ENCODE measurements around the gene GPRC5D. TPM values are rescaled to one million over a fixed set of nuclear protein-coding genes. Genes with fewer than 3 reads are reported as not detected.

GPRC5D gene
- total RNA-seq, 2 donors from 2014 or later = not detected

DNA sequence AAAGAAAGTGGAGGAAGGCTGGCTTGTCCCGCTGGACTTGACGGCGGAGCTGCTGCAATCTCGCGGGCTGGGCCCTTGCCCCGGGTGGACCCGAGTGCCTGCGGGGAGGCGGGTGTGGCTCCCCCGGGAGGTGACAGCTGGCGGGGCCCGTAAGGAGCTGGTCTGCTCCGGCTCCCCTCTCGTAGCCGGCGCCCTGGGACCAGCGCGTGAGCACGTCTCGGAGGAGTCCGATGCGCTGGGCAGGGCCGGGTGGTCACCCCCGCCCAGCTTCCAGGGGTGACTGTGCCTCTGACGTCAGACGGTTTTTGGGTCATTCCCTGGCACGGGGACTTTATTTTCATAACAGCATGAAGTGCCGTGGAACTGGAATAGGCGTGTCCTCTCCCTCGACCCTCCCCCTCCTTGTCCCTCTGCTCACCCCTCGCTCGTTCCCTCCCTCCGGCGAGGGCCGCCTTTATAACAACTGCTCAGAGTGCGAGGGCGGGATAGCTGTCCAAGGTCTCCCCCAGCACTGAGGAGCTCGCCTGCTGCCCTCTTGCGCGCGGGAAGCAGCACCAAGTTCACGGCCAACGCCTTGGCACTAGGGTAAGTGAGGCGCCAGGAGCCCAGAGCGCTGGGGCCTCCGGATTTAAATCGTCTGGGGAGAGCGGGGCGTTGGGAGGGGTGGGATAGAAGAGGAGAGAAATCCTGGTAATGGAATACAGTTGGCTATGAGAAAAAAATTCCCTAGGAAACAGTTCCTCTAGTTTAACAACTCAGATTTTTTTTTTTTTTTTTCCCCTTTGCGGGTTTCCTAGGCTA, 60.7 kb downstream of the GPRC5D start, which contains the start of gene GPRC5A:
Gene GPRC5A, plus strand, starts transcription at position 483 of the 801 bp plus-strand sequence. CDS start 16,688 bp downstream, outside the sequence.
- Histone ChIP-seq H3K27ac (ENCODE audit: low read depth, low read length) (no peak within 1 kb of the TSS), H3K4me3 (ENCODE audit: low read length) (peak within 1 kb of the TSS; percentile 81), H3K27me3 (ENCODE audit: control insufficient read depth, insufficient read depth, low read length, poor library complexity, severe bottlenecking) (peaks cover 63% of the 10 kb centered on the region), H3K4me1 (ENCODE audit: control insufficient read depth, insufficient read depth, low read length) (no peaks in the 10 kb centered on the region), H3K9ac (ENCODE audit: extremely low read depth, low read length, poor library complexity, severe bottlenecking) (no peak within 1 kb of the TSS), H3K36me3 (ENCODE audit: control insufficient read depth, insufficient read depth, low read length) (no peaks in the 10 kb centered on the region), H3K9me3 (ENCODE audit: control insufficient read depth, low read length) (no peaks in the 10 kb centered on the region)
- WGBS, 2 experiments (ENCODE audit: insufficient coverage in 1 of 2, insufficient read length in 1 of 2) = 1 to 3% methylated on average over 23 to 50 of the region's 50 CpGs
- H3K27ac Mint-ChIP-seq = no peak within 1 kb of the TSS
- TF ChIP-seq, protein P1, sequence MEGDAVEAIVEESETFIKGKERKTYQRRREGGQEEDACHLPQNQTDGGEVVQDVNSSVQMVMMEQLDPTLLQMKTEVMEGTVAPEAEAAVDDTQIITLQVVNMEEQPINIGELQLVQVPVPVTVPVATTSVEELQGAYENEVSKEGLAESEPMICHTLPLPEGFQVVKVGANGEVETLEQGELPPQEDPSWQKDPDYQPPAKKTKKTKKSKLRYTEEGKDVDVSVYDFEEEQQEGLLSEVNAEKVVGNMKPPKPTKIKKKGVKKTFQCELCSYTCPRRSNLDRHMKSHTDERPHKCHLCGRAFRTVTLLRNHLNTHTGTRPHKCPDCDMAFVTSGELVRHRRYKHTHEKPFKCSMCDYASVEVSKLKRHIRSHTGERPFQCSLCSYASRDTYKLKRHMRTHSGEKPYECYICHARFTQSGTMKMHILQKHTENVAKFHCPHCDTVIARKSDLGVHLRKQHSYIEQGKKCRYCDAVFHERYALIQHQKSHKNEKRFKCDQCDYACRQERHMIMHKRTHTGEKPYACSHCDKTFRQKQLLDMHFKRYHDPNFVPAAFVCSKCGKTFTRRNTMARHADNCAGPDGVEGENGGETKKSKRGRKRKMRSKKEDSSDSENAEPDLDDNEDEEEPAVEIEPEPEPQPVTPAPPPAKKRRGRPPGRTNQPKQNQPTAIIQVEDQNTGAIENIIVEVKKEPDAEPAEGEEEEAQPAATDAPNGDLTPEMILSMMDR (conservative IDR thresholded peaks at IDR 0.05) = no peak
- peaks cover 75% of the 10 kb centered on the region for H3K27me3 Mint-ChIP-seq (ENCODE audit: insufficient read depth)
- DNase-seq = peak; percentile 86
- H3K36me3 Mint-ChIP-seq (ENCODE audit: low read depth) = no peaks in the 10 kb centered on the region
- no peaks in the 10 kb centered on the region for H3K9me3 Mint-ChIP-seq
- peaks cover 31% of the 10 kb centered on the region for H3K4me1 Mint-ChIP-seq
- H3K4me3 Mint-ChIP-seq = peak within 1 kb of the TSS; percentile 63

Other genes starting within 250 kb of the GPRC5D start
- 10 to 100 TPM; 40.1 to 63.9 TPM for gene CDKN1B, start 234.8 kb downstream of the GPRC5D start, total RNA-seq
- 1 to 10 TPM; 1.8 to 3.2 TPM for gene APOLD1, start 166.5 kb downstream of the GPRC5D start, total RNA-seq
- 100 to 1,000 TPM in 1 of 2 donors, 10 to 100 TPM in 1; 92.3 to 154 TPM for gene DDX47, start 138.8 kb downstream of the GPRC5D start, total RNA-seq
- gene GPRC5A, start 60.6 kb downstream of the GPRC5D start, total RNA-seq = 1 to 10 TPM in 1 of 2 donors, under 1 TPM in 1; 0.15 to 1.0 TPM
- gene HEBP1, start 48.1 kb upstream of the GPRC5D start, total RNA-seq = 10 to 100 TPM; 27.4 to 29.1 TPM
- gene FAM234B, start 92.2 kb upstream of the GPRC5D start, total RNA-seq = 10 to 100 TPM; 20.8 to 32.0 TPM
- gene GSG1, start 151.5 kb upstream of the GPRC5D start, total RNA-seq = under 1 TPM in 1 of 2 donors, not detected in 1; 0.31 TPM
- gene EMP1, start 244.6 kb upstream of the GPRC5D start, total RNA-seq = under 1 TPM; 0.58 to 0.59 TPM

Data from endodermal cell (in vitro differentiated cells).